ENCODE measurements around the gene STON2.

Gene STON2

GRCh38 chr14:81414123-81414522 lies 14.0 kb upstream of the STON2 start:
- H3K9me3 ChIP-seq (replicated peaks in 1 of 2; ENCODE audit: control insufficient read depth in 2 of 2, insufficient read depth in 1 of 2, low read depth in 1 of 2, low read length in 2 of 2): peaks cover 0 to 33% of the 10 kb centered on the region in 2 donors
- H3K36me3 ChIP-seq (replicated peaks in 1 of 2; ENCODE audit: control insufficient read depth in 2 of 2, insufficient read depth in 2 of 2, low read length in 2 of 2): peaks cover 0 to 23% of the 10 kb centered on the region in 2 donors
- no peak overlapping the region for H3K9ac ChIP-seq (ENCODE audit: low read depth, low read length, poor library complexity)
- no peak overlapping the region for H4K91ac ChIP-seq (ENCODE audit: low read depth, low read length, poor library complexity)
- H3K4me2 ChIP-seq (ENCODE audit: insufficient read depth, low read length, poor library complexity, severe bottlenecking): no peak overlapping the region
- H3K4ac ChIP-seq (ENCODE audit: low read length): no peak overlapping the region
- WGBS, 2 donors (ENCODE audit: extremely low coverage in 2 of 2, insufficient read length in 2 of 2, insufficient replicate concordance in 1 of 2): no CpG with 5 or more reads among the region's 4 CpGs
- no peak overlapping the region for H2BK5ac ChIP-seq (ENCODE audit: low read length)
- no peaks in the 10 kb centered on the region for H3K4me1 ChIP-seq (ENCODE audit: control insufficient read depth in 2 of 2, insufficient read depth in 1 of 2, low read depth in 1 of 2, low read length in 2 of 2)
- DNase-seq (ENCODE audit: low spot score): no peak
- no peak overlapping the region for H3K27ac ChIP-seq (replicated peaks; ENCODE audit: low read length)
- no peak overlapping the region for H3K23ac ChIP-seq (ENCODE audit: low read depth, low read length, poor library complexity)
- no peaks in the 10 kb centered on the region for H3K79me1 ChIP-seq (ENCODE audit: low read depth, low read length)
- no peaks in the 10 kb centered on the region for H3K27me3 ChIP-seq (ENCODE audit: control insufficient read depth in 3 of 3, insufficient read depth in 3 of 3, low read depth in 1 of 3, low read length in 3 of 3)
- H2AFZ ChIP-seq (ENCODE audit: low read length): no peak overlapping the region
- H2BK15ac ChIP-seq (ENCODE audit: low read length): no peak overlapping the region
- no peak overlapping the region for H4K8ac ChIP-seq (ENCODE audit: low read depth, low read length)
- no peak overlapping the region for H3K18ac ChIP-seq (ENCODE audit: low read length)
- no peak overlapping the region for H2BK12ac ChIP-seq (ENCODE audit: low read length)
- no peak overlapping the region for H2AK5ac ChIP-seq (ENCODE audit: low read depth, low read length)
- no peak overlapping the region for H3K14ac ChIP-seq (ENCODE audit: low read length)
- no peak overlapping the region for H3K4me3 ChIP-seq (ENCODE audit: low read length in 2 of 2)
- no peak overlapping the region for H2BK120ac ChIP-seq (ENCODE audit: low read depth, low read length)

DNA sequence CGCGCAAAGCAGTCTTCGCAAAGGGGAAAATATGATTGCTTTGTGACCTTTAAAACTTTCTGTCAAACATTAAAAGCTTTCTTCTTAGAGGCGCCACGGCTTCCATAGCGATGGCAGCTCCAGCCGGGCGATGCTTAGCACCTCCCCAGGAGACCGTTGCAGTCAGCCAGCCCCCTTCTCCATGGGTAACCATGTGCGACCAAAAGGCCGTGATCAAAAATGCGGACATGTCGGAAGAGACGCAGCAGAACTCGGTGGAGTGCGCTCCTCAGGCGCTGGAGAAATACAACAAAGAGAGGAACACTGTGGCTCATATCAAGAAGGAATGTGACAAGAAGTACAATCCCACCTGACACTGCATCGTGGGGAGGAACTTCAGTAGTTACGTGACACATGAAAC lies 12.7 kb upstream of the STON2 start:
- H3K27ac ChIP-seq (replicated peaks; ENCODE audit: low read length): no peak overlapping the region
- H3K4ac ChIP-seq (ENCODE audit: low read length): no peak overlapping the region
- WGBS, 2 donors (ENCODE audit: extremely low coverage in 2 of 2, insufficient read length in 2 of 2, insufficient replicate concordance in 1 of 2): no CpG with 5 or more reads among the region's 19 CpGs

DNA sequence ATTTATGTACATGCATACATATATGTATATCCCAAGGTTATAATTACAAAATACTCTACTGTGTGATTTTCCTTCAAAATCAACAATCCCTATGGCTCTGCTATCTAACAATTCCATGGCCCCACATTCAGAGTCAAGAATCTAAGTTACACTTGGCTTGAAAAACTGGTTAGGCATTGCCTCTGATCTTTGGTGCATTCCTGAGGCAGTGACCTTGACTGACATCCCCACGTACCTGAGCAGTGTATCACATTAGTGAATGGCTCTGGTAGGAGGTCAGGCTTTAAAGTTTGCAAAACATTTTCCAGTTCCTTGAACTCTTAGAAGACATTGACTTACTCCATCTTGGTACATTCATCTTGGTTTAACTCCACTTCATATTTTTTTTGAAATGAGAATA lies 8.5 kb upstream of the STON2 start:
- H3K4me1 ChIP-seq (ENCODE audit: control insufficient read depth in 2 of 2, insufficient read depth in 1 of 2, low read depth in 1 of 2, low read length in 2 of 2): no peaks in the 10 kb centered on the region
- H3K79me1 ChIP-seq (ENCODE audit: low read depth, low read length): no peaks in the 10 kb centered on the region
- H4K91ac ChIP-seq (ENCODE audit: low read depth, low read length, poor library complexity): no peak overlapping the region
- no peak overlapping the region for H3K14ac ChIP-seq (ENCODE audit: low read length)
- H3K27me3 ChIP-seq (ENCODE audit: control insufficient read depth in 3 of 3, insufficient read depth in 3 of 3, low read depth in 1 of 3, low read length in 3 of 3): no peaks in the 10 kb centered on the region
- H3K4me3 ChIP-seq (ENCODE audit: low read length in 2 of 2): no peak overlapping the region
- WGBS, 2 donors (ENCODE audit: extremely low coverage in 2 of 2, insufficient read length in 2 of 2, insufficient replicate concordance in 1 of 2): no CpG with 5 or more reads among the region's 1 CpG
- H3K4ac ChIP-seq (ENCODE audit: low read length): no peak overlapping the region
- no peak overlapping the region for H3K23ac ChIP-seq (ENCODE audit: low read depth, low read length, poor library complexity)
- H2BK120ac ChIP-seq (ENCODE audit: low read depth, low read length): no peak overlapping the region
- no peak overlapping the region for H2BK5ac ChIP-seq (ENCODE audit: low read length)
- DNase-seq (ENCODE audit: low spot score): no peak
- no peak overlapping the region for H2BK15ac ChIP-seq (ENCODE audit: low read length)
- H3K9ac ChIP-seq (ENCODE audit: low read depth, low read length, poor library complexity): no peak overlapping the region
- no peak overlapping the region for H2AFZ ChIP-seq (ENCODE audit: low read length)
- H3K4me2 ChIP-seq (ENCODE audit: insufficient read depth, low read length, poor library complexity, severe bottlenecking): no peak overlapping the region
- no peak overlapping the region for H2AK5ac ChIP-seq (ENCODE audit: low read depth, low read length)
- peaks cover 0 to 13% of the 10 kb centered on the region in 2 donors for H3K9me3 ChIP-seq (replicated peaks in 1 of 2; ENCODE audit: control insufficient read depth in 2 of 2, insufficient read depth in 1 of 2, low read depth in 1 of 2, low read length in 2 of 2)
- peaks cover 0 to 25% of the 10 kb centered on the region in 2 donors for H3K36me3 ChIP-seq (replicated peaks in 1 of 2; ENCODE audit: control insufficient read depth in 2 of 2, insufficient read depth in 2 of 2, low read length in 2 of 2)
- no peak overlapping the region for H3K27ac ChIP-seq (replicated peaks; ENCODE audit: low read length)
- H3K18ac ChIP-seq (ENCODE audit: low read length): no peak overlapping the region
- H2BK12ac ChIP-seq (ENCODE audit: low read length): no peak overlapping the region
- no peak overlapping the region for H4K8ac ChIP-seq (ENCODE audit: low read depth, low read length)

More for the DNA sequence above, 12.7 kb upstream of the STON2 start:
- no peak overlapping the region for H3K9ac ChIP-seq (ENCODE audit: low read depth, low read length, poor library complexity)
- H3K4me2 ChIP-seq (ENCODE audit: insufficient read depth, low read length, poor library complexity, severe bottlenecking): no peak overlapping the region
- no peak overlapping the region for H4K91ac ChIP-seq (ENCODE audit: low read depth, low read length, poor library complexity)
- H2AFZ ChIP-seq (ENCODE audit: low read length): peak overlapping the region; percentile 41
- H3K23ac ChIP-seq (ENCODE audit: low read depth, low read length, poor library complexity): no peak overlapping the region
- peaks cover 0 to 26% of the 10 kb centered on the region in 2 donors for H3K36me3 ChIP-seq (replicated peaks in 1 of 2; ENCODE audit: control insufficient read depth in 2 of 2, insufficient read depth in 2 of 2, low read length in 2 of 2)
- no peak for DNase-seq (ENCODE audit: low spot score)
- no peak overlapping the region for H3K18ac ChIP-seq (ENCODE audit: low read length)
- H2BK120ac ChIP-seq (ENCODE audit: low read depth, low read length): no peak overlapping the region
- H3K4me3 ChIP-seq (ENCODE audit: low read length in 2 of 2): no peak overlapping the region
- H3K79me1 ChIP-seq (ENCODE audit: low read depth, low read length): no peaks in the 10 kb centered on the region
- H2AK5ac ChIP-seq (ENCODE audit: low read depth, low read length): no peak overlapping the region
- H4K8ac ChIP-seq (ENCODE audit: low read depth, low read length): no peak overlapping the region
- H3K14ac ChIP-seq (ENCODE audit: low read length): no peak overlapping the region
- no peaks in the 10 kb centered on the region for H3K4me1 ChIP-seq (ENCODE audit: control insufficient read depth in 2 of 2, insufficient read depth in 1 of 2, low read depth in 1 of 2, low read length in 2 of 2)
- H3K9me3 ChIP-seq (replicated peaks in 1 of 2; ENCODE audit: control insufficient read depth in 2 of 2, insufficient read depth in 1 of 2, low read depth in 1 of 2, low read length in 2 of 2): peaks cover 0 to 26% of the 10 kb centered on the region in 2 donors
- no peak overlapping the region for H2BK15ac ChIP-seq (ENCODE audit: low read length)
- H3K27me3 ChIP-seq (ENCODE audit: control insufficient read depth in 3 of 3, insufficient read depth in 3 of 3, low read depth in 1 of 3, low read length in 3 of 3): no peaks in the 10 kb centered on the region
- H2BK12ac ChIP-seq (ENCODE audit: low read length): no peak overlapping the region
- H2BK5ac ChIP-seq (ENCODE audit: low read length): no peak overlapping the region

DNA sequence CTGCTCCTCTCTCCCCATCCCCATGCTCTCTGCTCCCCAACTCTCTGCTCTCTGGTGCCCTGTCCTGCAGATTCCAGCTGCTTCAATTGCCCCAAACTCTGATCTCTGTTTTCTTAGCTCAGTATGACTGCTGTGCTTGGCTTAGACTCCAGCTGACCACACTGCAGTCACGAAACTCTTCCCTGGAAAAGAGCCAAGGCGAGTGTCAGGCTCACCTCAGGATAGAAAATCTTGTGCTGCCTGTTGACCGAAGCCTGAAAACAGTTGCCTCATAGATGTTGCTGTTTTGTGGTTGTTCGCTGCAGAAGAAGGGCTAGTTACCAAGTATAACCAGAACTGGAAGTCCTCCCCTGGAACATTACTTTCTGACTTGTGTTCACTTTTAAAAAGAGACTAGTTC lies 6.7 kb upstream of the STON2 start:
- DNase-seq (ENCODE audit: low spot score): no peak
- Histone ChIP-seq H3K27ac (replicated peaks; ENCODE audit: low read length) (no peak overlapping the region), H3K9ac (ENCODE audit: low read depth, low read length, poor library complexity) (no peak overlapping the region), H3K14ac (ENCODE audit: low read length) (no peak overlapping the region), H2BK12ac (ENCODE audit: low read length) (no peak overlapping the region), H2BK15ac (ENCODE audit: low read length) (no peak overlapping the region), H2AK5ac (ENCODE audit: low read depth, low read length) (no peak overlapping the region), H3K4me1 (ENCODE audit: control insufficient read depth in 2 of 2, insufficient read depth in 1 of 2, low read depth in 1 of 2, low read length in 2 of 2) (peaks cover 0 to 4% of the 10 kb centered on the region in 2 donors), H3K9me3 (replicated peaks in 1 of 2; ENCODE audit: control insufficient read depth in 2 of 2, insufficient read depth in 1 of 2, low read depth in 1 of 2, low read length in 2 of 2) (peaks cover 0 to 13% of the 10 kb centered on the region in 2 donors), H3K4ac (ENCODE audit: low read length) (no peak overlapping the region), H3K79me1 (ENCODE audit: low read depth, low read length) (no peaks in the 10 kb centered on the region), H3K18ac (ENCODE audit: low read length) (no peak overlapping the region), H4K91ac (ENCODE audit: low read depth, low read length, poor library complexity) (no peak overlapping the region), H2BK120ac (ENCODE audit: low read depth, low read length) (no peak overlapping the region), H3K23ac (ENCODE audit: low read depth, low read length, poor library complexity) (no peak overlapping the region), H2AFZ (ENCODE audit: low read length) (no peak overlapping the region), H4K8ac (ENCODE audit: low read depth, low read length) (no peak overlapping the region), H2BK5ac (ENCODE audit: low read length) (no peak overlapping the region), H3K4me3 (ENCODE audit: low read length in 2 of 2) (no peak overlapping the region), H3K36me3 (replicated peaks in 1 of 2; ENCODE audit: control insufficient read depth in 2 of 2, insufficient read depth in 2 of 2, low read length in 2 of 2) (peaks cover 0 to 25% of the 10 kb centered on the region in 2 donors), H3K27me3 (ENCODE audit: control insufficient read depth in 3 of 3, insufficient read depth in 3 of 3, low read depth in 1 of 3, low read length in 3 of 3) (no peaks in the 10 kb centered on the region), H3K4me2 (ENCODE audit: insufficient read depth, low read length, poor library complexity, severe bottlenecking) (no peak overlapping the region)
- WGBS, 2 donors (ENCODE audit: extremely low coverage in 2 of 2, insufficient read length in 2 of 2, insufficient replicate concordance in 1 of 2): no CpG with 5 or more reads among the region's 4 CpGs
